ENCODE results near the gene PCDHA1.

PCDHA1 gene

GRCh38 chr5:140969880-140970279, 183.9 kb downstream of the PCDHA1 start:
- Mint-ChIP-seq H3K27me3 (peaks cover 37% of the 10 kb centered on the region), H3K4me3 (no peak overlapping the region), H3K36me3 (ENCODE audit: low read depth) (no peaks in the 10 kb centered on the region), H3K27ac (no peak overlapping the region), H3K4me1 (ENCODE audit: low read depth) (no peaks in the 10 kb centered on the region), H3K9me3 (peaks cover under 1% of the 10 kb centered on the region)

GRCh38 chr5:140973550-140973949, 187.6 kb downstream of the PCDHA1 start:
- Mint-ChIP-seq H3K9me3 (peaks cover 5% of the 10 kb centered on the region), H3K27me3 (peaks cover 17% of the 10 kb centered on the region), H3K27ac (no peak overlapping the region), H3K4me3 (no peak overlapping the region), H3K4me1 (ENCODE audit: low read depth) (no peaks in the 10 kb centered on the region), H3K36me3 (ENCODE audit: low read depth) (no peaks in the 10 kb centered on the region)

GRCh38 chr5:140977003-140977402, 191.1 kb downstream of the PCDHA1 start:
- Mint-ChIP-seq H3K4me3 (no peak overlapping the region), H3K27me3 (peaks cover 21% of the 10 kb centered on the region), H3K9me3 (peaks cover 5% of the 10 kb centered on the region), H3K36me3 (ENCODE audit: low read depth) (no peaks in the 10 kb centered on the region), H3K4me1 (ENCODE audit: low read depth) (no peaks in the 10 kb centered on the region), H3K27ac (no peak overlapping the region)

GRCh38 chr5:140978260-140978659, 192.3 kb downstream of the PCDHA1 start:
- Mint-ChIP-seq H3K9me3 (peaks cover 8% of the 10 kb centered on the region), H3K36me3 (ENCODE audit: low read depth) (no peaks in the 10 kb centered on the region), H3K27ac (no peak overlapping the region), H3K4me1 (ENCODE audit: low read depth) (no peaks in the 10 kb centered on the region), H3K27me3 (peaks cover 21% of the 10 kb centered on the region), H3K4me3 (no peak overlapping the region)

GRCh38 chr5:140978983-140979382, 193.0 kb downstream of the PCDHA1 start:
- no peak overlapping the region for H3K27ac Mint-ChIP-seq
- H3K36me3 Mint-ChIP-seq (ENCODE audit: low read depth) = no peaks in the 10 kb centered on the region
- H3K9me3 Mint-ChIP-seq = peaks cover 8% of the 10 kb centered on the region
- H3K4me3 Mint-ChIP-seq = no peak overlapping the region
- H3K27me3 Mint-ChIP-seq = peaks cover 16% of the 10 kb centered on the region
- H3K4me1 Mint-ChIP-seq (ENCODE audit: low read depth) = no peaks in the 10 kb centered on the region

- no peaks in the 10 kb centered on the region for H3K4me1 Mint-ChIP-seq (ENCODE audit: low read depth)
- peaks cover 3% of the 10 kb centered on the region for H3K9me3 Mint-ChIP-seq
- no peak overlapping the region for H3K4me3 Mint-ChIP-seq
- H3K27me3 Mint-ChIP-seq = peaks cover 10% of the 10 kb centered on the region
- H3K36me3 Mint-ChIP-seq (ENCODE audit: low read depth) = no peaks in the 10 kb centered on the region
- no peak overlapping the region for H3K27ac Mint-ChIP-seq
Measured at GRCh38 chr5:140982083-140982716, 196.3 kb downstream of the PCDHA1 start.

GRCh38 chr5:140986117-140986521, 200.2 kb downstream of the PCDHA1 start:
- Mint-ChIP-seq H3K4me3 (no peak overlapping the region), H3K27ac (no peak overlapping the region), H3K27me3 (peaks cover 10% of the 10 kb centered on the region), H3K36me3 (ENCODE audit: low read depth) (no peaks in the 10 kb centered on the region), H3K9me3 (peaks cover 6% of the 10 kb centered on the region), H3K4me1 (ENCODE audit: low read depth) (no peaks in the 10 kb centered on the region)

- peaks cover 10% of the 10 kb centered on the region for H3K27me3 Mint-ChIP-seq
- no peak overlapping the region for H3K27ac Mint-ChIP-seq
- no peaks in the 10 kb centered on the region for H3K4me1 Mint-ChIP-seq (ENCODE audit: low read depth)
- H3K9me3 Mint-ChIP-seq = peaks cover 3% of the 10 kb centered on the region
- no peak overlapping the region for H3K4me3 Mint-ChIP-seq
- no peaks in the 10 kb centered on the region for H3K36me3 Mint-ChIP-seq (ENCODE audit: low read depth)
Measured at GRCh38 chr5:140988100-140988499, 202.2 kb downstream of the PCDHA1 start.

- no peak overlapping the region for H3K27ac Mint-ChIP-seq
- H3K27me3 Mint-ChIP-seq = peaks cover 10% of the 10 kb centered on the region
- peaks cover 3% of the 10 kb centered on the region for H3K9me3 Mint-ChIP-seq
- no peaks in the 10 kb centered on the region for H3K36me3 Mint-ChIP-seq (ENCODE audit: low read depth)
- no peak overlapping the region for H3K4me3 Mint-ChIP-seq
- H3K4me1 Mint-ChIP-seq (ENCODE audit: low read depth) = no peaks in the 10 kb centered on the region
Measured at GRCh38 chr5:140988608-140989007, 202.7 kb downstream of the PCDHA1 start.

GRCh38 chr5:140989254-140990020, 203.5 kb downstream of the PCDHA1 start:
- Mint-ChIP-seq H3K4me1 (ENCODE audit: low read depth) (no peaks in the 10 kb centered on the region), H3K9me3 (peaks cover 3% of the 10 kb centered on the region), H3K27me3 (peaks cover 10% of the 10 kb centered on the region), H3K27ac (no peak overlapping the region), H3K4me3 (no peak overlapping the region), H3K36me3 (ENCODE audit: low read depth) (no peaks in the 10 kb centered on the region)

- Mint-ChIP-seq H3K27ac (no peak overlapping the region), H3K4me3 (no peak overlapping the region), H3K4me1 (ENCODE audit: low read depth) (no peaks in the 10 kb centered on the region), H3K27me3 (peaks cover 7% of the 10 kb centered on the region), H3K36me3 (ENCODE audit: low read depth) (no peaks in the 10 kb centered on the region), H3K9me3 (peaks cover 3% of the 10 kb centered on the region)
Measured at GRCh38 chr5:140992828-140993227, 206.9 kb downstream of the PCDHA1 start.

GRCh38 chr5:140996060-140996459, 210.1 kb downstream of the PCDHA1 start:
- Mint-ChIP-seq H3K4me3 (no peak overlapping the region), H3K27me3 (peaks cover 11% of the 10 kb centered on the region), H3K4me1 (ENCODE audit: low read depth) (no peaks in the 10 kb centered on the region), H3K9me3 (no peaks in the 10 kb centered on the region), H3K27ac (no peak overlapping the region), H3K36me3 (ENCODE audit: low read depth) (no peaks in the 10 kb centered on the region)

GRCh38 chr5:140998921-140999410, 213.0 kb downstream of the PCDHA1 start:
- Mint-ChIP-seq H3K27me3 (peaks cover 28% of the 10 kb centered on the region), H3K4me1 (ENCODE audit: low read depth) (peaks cover 6% of the 10 kb centered on the region), H3K9me3 (no peaks in the 10 kb centered on the region), H3K36me3 (ENCODE audit: low read depth) (no peaks in the 10 kb centered on the region), H3K27ac (no peak overlapping the region), H3K4me3 (no peak overlapping the region)

GRCh38 chr5:141001446-141001843, 215.5 kb downstream of the PCDHA1 start:
- Mint-ChIP-seq H3K27ac (no peak overlapping the region), H3K27me3 (peaks cover 32% of the 10 kb centered on the region), H3K36me3 (ENCODE audit: low read depth) (no peaks in the 10 kb centered on the region), H3K4me1 (ENCODE audit: low read depth) (peaks cover 6% of the 10 kb centered on the region), H3K9me3 (no peaks in the 10 kb centered on the region), H3K4me3 (peak overlapping the region; percentile 3)

- Mint-ChIP-seq H3K9me3 (no peaks in the 10 kb centered on the region), H3K4me3 (peak overlapping the region; percentile 3), H3K36me3 (ENCODE audit: low read depth) (no peaks in the 10 kb centered on the region), H3K4me1 (ENCODE audit: low read depth) (peaks cover 6% of the 10 kb centered on the region), H3K27ac (no peak overlapping the region), H3K27me3 (peaks cover 37% of the 10 kb centered on the region)
Measured at GRCh38 chr5:141001844-141002604, 216.1 kb downstream of the PCDHA1 start.
